ENCODE measurements around the gene C1orf167. TPM values are rescaled to one million over a fixed set of nuclear protein-coding genes. Genes with fewer than 3 reads are reported as not detected.

The C1orf167 gene
- total and polyA plus RNA-seq, 2 of the 13 experiments (the other 11 are each of a cell fraction or from before 2014, with no cell fraction given), result not detected

- TF ChIP-seq SNAPC4 (CRISPR knock-in tag; IDR thresholded peaks at IDR 0.05) (no peak), KAT8 (CRISPR knock-in tag; IDR thresholded peaks at IDR 0.05) (no peak), ARID2 (CRISPR knock-in tag; IDR thresholded peaks at IDR 0.05; ENCODE audit: borderline replicate concordance) (no peak), ZNF564 (CRISPR knock-in tag; IDR thresholded peaks at IDR 0.05) (no peak), BCL3 (CRISPR knock-in tag; IDR thresholded peaks at IDR 0.05) (no peak), TAF15 (IDR thresholded peaks at IDR 0.05; ENCODE audit: low read depth, low read length, poor library complexity, severe bottlenecking) (no peak), ZNF746 (CRISPR knock-in tag; IDR thresholded peaks at IDR 0.05) (0 out of 2 replicates have a peak, but pooled peaks have one; percentile 33), FOXM1 (CRISPR knock-in tag; IDR thresholded peaks at IDR 0.05) (no peak), TRIM22 (IDR thresholded peaks at IDR 0.05) (no peak), ZBTB43 (CRISPR knock-in tag; conservative IDR thresholded peaks at IDR 0.05) (no peak), ZNF891 (CRISPR knock-in tag; IDR thresholded peaks at IDR 0.05) (0 out of 2 replicates have a peak, but pooled peaks have one; percentile 25), NFIC (IDR thresholded peaks at IDR 0.05; ENCODE audit: low read length) (no peak)
Observed at GRCh38 chr1:11729498-11730428, 32.2 kb upstream of the C1orf167 start (continued).

Data from HepG2 (cell line).